Right hindlimb (tissue), 1 donor: ENCODE data around the gene HEXD.
A peak's percentile ranks its signal among the peaks of the same experiment; 100 is the strongest.

Source experiments
- DNase-seq: peaks from one replicate; pipeline ENCODE4 v3.0.0-alpha.2; 2018

Gene HEXD

DNA sequence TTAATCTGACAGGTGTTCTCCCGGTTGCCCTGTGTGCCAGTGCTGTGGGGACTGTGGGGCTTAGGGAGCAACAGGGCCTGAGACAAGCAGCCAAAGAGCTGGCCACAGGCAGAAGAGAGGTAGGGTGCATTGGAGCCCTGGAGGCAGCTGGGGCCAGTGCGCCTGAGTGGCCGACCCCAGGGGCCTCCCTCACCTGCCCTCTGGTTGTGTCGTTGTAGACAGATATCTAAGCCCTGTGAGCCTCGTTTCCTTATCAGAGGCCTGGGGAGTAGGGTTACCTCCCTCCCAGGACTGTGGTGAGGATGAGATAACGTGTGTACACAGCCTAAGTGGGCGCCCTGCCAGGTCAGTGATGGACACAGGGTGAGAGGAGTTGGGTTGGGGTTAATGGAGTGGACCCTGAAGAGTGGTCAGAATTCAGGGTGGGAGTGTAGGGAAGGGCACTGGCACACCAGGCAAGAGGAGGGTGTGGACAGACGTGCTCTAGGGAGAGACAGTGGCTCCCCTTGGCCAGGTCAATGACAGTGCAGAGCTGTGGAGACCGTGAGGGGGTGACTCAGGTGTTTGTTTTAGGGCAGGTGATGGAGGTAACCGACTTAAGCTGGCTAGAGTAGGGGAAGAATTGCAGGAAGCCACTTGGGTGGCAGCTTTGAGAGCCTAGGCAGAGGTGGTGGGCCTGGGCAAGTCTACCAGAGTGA, 43.8 kb downstream of the HEXD start:
- DNase-seq = no peak

DNA sequence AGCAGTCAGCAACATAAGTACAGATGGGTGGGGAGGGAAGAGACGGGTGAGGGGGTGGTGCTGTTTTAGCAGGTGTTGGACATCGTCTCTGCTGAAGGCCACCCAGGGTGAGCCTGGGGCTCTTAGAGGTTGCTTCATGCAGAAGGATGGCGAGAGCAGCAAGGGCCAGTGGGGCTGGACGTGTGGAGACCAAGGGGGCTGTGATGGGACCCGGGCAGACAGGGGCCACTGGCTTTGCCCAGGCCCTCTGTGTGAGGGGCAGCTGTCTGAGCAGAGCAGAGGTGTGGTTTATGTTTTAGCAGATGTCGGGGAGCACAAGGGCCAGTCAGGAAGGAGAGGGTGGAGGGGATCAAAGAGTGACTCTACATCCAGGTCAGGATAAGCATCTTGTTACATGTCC, 45.2 kb downstream of the HEXD start:
- DNase-seq = no peak

- DNase-seq = no peak
Observed at GRCh38 chr17:82463925-82464566, 45.9 kb downstream of the HEXD start.

DNA sequence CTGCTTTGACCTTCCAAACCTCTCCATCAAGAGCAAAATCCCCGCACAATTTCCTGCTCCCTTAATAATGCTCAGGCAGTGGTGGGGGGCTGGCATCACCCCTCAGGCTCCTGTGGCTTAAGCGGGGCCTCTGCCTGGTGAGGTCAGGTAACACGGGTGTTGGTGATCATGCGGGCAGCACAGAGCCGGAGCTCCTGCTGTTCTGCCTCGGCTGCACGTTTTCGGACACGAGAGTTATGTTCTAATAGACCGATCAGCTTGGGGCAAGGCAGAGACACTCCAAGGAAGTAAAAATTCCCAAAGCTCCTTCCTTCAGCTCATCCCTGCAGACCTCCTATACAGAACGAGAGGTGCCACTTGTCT, 46.4 kb downstream of the HEXD start:
- DNase-seq = no peak

- no peak for DNase-seq
Observed at GRCh38 chr17:82465023-82465603, 47.0 kb downstream of the HEXD start.

DNA sequence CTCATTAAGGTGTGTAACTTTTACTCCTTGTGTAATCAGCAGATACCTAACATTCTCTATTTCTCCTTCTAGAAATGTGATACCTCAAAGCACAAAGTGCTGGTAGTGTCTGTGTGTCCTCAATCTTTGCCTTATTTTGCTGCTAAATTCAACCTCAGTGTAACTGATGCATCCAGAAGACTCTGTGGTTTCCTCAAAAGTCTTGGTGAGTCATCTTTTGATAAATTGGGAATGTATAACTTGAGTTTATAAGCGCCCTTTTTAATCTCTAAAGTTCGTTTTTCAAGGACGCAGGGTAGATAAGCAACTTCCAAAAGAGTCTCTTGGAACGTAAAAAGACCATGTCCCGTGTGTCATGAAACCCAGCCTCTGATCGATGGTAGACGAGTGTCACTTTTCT, 50.5 kb downstream of the HEXD start:
- no peak for DNase-seq

DNA sequence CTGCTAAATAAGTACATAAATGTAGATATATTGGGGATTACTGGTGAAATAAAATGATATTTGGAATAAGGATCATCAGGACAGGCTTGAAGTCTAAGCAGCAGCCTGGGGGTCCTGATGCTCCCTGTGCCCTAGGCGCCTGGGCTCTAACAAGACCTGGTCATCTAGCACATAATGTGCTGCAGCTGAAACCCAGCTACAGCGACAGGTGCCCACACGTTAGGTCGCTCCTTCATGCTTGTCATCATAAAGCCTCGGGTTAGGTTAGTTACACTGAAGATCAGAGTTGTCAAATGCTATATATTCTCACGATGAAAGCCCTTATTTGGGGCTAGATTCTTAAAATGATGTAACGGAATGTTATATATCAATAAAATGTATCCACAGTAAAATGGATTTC, 51.9 kb downstream of the HEXD start:
- DNase-seq = no peak

DNA sequence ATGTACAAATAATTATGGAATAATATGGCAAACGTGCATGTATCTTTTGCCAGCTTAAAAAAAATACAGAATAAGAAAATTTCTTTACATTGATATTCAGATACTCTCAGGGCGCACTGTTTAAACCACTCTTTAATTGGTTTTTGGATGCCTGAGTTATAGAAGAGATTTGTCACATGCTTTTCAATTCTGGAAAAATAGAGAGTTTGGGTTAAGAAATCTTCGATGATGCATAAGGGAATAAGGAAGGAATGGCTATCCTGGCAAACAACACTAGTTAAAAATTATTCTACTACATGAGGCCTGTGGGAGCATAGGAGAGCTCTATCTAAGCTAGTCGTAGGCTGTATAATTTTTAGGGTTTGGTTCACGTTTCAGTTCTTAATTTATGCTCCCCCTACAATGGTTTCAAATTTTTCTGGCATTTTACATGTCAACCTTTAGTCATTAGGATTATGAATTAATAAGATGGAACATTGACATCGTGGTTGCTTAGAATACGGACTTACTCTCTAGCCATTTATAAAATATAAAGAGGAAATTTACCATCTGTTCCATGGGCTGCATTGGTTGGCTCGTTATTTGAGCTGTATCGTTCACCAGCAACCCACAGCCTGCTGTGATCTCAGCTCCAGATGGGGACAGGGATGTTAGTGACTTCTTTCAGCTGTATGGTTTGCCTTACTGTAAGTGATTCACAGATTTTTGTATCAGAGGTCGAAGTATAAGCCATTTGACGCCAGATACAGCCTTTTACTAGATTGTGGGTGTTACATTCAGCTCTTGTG, 56.3 kb downstream of the HEXD start:
- DNase-seq = no peak

DNA sequence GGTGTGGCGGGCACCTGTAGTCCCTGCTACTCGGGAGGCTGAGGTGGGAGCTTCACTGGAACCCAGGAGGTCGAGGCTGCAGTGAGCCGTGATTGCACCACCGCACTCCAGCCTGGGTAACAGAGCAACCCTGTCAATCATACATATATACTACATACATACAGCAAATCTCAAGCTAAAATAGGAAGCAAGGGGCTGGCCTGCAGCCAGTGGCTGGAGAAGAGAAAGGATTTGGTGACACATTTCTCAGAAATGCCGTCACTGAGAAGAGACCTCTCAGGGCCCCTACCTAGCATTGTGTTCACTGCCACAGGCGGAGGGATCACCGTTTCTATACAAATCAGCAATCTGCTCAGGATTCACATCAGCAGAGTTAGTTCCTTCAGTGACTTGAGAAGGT, 57.3 kb downstream of the HEXD start:
- no peak for DNase-seq

GRCh38 chr17:82477934-82478333, 59.8 kb downstream of the HEXD start:
- DNase-seq = no peak

- DNase-seq = no peak
Observed at GRCh38 chr17:82479602-82480001, 61.5 kb downstream of the HEXD start.

GRCh38 chr17:82480318-82480717, 62.2 kb downstream of the HEXD start:
- no peak for DNase-seq

DNA sequence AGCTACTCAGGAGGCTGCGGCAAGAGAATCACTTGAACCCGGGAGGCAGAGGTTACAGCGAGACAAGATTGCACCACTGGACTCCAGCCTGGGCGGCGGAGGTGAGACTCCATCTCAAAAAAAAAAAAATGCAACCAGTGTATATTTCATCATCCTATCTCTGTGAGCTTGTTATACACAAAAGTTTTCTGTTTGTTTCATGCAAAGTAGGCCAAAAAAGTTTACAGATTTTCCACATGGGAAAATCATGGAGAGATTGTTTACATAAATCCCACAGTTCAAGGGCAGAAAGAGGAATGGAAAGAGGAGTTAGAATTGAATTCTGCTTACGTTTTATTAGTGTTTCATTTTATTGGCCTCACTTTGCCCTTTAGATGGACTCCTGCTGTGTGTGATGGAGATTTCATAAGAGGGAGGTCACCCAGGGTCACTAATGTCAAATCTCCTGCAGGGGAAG, 65.1 kb downstream of the HEXD start:
- DNase-seq = no peak

- DNase-seq = no peak
Observed at GRCh38 chr17:82483836-82484235, 65.7 kb downstream of the HEXD start.

DNA sequence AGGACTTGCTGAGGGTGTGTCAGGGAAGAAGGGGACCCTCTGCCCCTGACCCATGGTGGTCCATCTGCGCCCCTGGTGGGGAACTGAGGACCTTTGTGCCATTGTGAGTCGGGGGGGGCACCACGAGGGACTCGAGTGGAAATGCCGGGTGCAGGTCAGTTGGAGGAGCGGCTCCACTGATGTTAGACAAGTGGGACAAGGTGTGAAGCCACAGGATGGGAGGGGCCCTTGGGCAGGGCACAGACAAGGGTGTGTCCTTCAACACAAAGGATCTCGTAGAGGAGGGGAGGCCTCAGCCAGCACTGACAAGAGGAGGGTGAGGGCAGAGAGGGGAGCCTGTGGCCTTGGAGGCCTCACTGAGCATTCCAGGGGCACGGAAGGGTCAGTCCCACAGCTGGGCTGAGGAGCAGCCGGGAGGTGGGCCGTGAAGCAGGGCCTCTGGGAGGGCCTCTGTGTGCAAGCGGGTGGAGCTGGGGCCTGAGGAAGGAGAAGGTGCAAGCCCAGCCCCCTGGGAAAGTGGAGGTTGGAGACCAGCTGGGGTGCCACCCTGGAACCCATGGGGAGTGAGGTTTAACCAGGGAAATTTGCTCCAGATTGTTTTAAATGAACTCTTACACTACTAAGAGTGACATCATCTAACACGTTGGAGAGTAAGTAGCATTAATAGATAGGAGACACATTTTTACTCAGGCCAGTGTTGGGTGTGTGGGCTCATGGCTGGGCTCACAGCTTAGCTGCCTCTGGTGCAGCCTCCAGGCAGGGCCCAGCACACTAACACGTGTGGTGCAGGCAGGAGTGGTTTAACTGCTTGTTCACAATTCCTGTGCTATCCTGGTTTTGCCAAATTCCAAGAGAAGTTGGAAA, 68.3 kb downstream of the HEXD start:
- DNase-seq = no peak

- no peak for DNase-seq
Observed at GRCh38 chr17:82487910-82488309, 69.8 kb downstream of the HEXD start.

DNA sequence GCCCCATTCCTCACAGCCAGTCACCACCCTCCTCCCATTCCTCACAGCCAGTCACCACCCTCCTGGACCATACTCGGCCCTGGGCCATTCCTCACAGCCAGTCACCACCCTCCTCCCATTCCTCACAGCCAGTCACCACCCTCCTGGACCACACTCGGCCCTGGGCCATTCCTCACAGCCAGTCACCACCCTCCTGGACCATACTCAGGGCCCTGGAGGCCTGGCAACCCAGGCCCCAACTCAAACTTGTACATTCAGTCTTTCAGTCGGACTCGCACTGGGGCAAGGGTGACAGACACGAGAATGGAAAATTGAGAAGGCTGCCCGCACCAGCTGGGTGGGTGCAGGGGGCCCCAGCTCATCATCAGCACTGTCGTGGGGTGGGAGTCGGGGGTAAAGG, 71.0 kb downstream of the HEXD start:
- DNase-seq = peak; percentile 54

DNA sequence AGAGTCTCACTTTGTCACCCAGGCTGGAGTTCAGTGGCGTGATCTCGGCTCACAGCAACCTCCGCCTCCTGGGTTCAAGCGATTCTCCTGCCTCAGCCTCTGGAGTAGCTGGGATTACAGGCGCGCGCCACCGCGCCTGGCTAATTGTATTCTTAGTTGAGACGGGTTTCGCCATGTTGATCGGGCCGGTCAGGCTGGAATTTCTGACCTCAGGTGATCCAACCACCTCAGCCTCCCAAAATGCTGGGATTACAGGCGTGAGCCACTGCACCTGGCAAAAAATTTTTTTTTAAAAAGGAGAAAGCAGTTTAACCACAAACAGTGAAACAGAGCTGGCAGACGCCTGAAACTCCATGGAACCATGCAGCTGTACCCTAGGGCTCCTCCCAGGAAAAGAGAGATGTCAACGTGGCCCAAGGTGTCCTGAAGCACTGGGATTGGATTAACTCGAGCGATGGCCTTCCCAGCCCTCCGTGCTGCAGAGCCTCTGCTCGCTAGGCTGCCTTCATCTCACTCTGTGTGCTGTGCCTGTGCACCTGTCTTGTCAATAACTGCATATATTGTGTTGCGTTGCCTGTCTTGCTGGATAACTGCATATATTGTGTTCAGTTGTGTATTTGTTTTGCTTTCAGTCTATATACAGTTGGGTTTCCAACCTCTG, 71.8 kb downstream of the HEXD start:
- no peak for DNase-seq

DNA sequence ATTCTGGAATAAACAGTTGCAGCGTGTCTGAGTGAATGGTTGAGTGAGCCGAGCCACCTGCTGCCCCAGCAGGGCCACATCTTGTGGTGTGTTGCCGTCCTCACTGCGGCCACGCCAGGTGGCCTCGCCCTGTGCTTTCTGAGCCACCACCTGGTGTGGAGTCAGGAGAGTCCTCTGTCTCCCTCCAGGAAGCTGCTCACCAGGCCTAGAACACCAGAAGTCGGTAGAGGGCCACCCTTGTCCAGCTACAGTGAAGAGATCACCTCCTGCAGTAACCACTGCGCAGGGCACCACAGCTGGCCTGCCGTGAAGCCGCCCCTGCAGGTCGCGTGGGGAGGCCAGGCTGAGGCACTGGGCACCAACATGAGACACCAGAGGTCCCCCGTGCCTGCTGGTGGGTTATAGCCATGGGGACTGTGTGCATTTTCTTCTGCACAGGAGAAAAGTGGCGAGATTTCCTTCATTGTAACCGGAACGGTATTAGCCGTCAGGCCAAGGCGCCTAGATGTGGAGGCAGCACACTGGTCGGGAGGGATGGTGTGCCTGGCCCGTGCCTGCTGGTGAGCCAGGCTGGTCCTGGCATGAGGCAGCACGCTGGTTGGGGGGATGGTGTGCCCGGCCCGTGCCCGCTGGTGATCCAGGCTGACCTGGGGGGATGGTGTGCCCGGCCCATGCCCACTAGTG, 72.5 kb downstream of the HEXD start:
- DNase-seq = no peak

GRCh38 chr17:82491196-82491530, 73.0 kb downstream of the HEXD start:
- DNase-seq = no peak

DNA sequence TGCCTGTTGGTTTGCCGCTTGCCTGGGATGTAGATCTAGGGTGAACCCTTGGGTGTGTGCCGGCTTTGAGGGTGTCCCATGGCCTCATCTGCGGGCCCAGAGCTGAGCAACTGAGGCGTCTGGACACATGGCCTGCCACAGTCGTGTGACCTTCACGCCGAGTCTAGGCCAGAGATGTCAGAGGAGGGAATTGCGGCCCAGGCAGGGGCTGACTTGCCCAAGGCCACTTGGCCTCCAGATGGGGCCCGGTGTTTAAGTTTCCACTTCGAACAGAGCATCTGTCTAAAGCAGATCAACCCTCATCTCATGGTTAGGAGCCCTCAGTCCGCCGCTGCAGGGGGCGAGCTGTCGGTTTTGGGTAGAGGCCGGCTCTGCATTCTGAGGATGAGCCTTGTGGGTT, 73.4 kb downstream of the HEXD start:
- DNase-seq = no peak
